Smooth muscle cell (in vitro differentiated cells): ENCODE data around the gene TCP11L1. TPM values are rescaled to one million over a fixed set of nuclear protein-coding genes. Genes with fewer than 3 reads are reported as not detected.
A peak's percentile ranks its signal among the peaks of the same experiment; 100 is the strongest.

Source experiments
- DNase-seq: peaks from one replicate; lab custom pipeline; 2025; ENCODE audit not compliant: unreplicated experiment; lab: John Stamatoyannopoulos, UW
- H2AFZ ChIP-seq: fragments of 200-600 bp; sonication (generic); 2 replicates; pipeline ENCODE4 v1.6.0; 2016; ENCODE audit warnings: antibody characterized with exemption, low read depth, mild to moderate bottlenecking
- H3F3A ChIP-seq: fragments of 200-600 bp; sonication (generic); 2 replicates; pipeline ENCODE4 v1.6.0; 2017; ENCODE audit warnings: antibody characterized with exemption, low read depth
- H3K27ac ChIP-seq: fragments of 200-600 bp; sonication (generic); 2 replicates; pipeline ENCODE4 v1.5.1; 2016; ENCODE audit warnings: low read depth, mild to moderate bottlenecking
- H3K27me3 ChIP-seq: fragments of 200-600 bp; sonication (generic); 2 replicates; pipeline ENCODE4 v1.6.1; 2016; ENCODE audit warnings: low read depth, mild to moderate bottlenecking
- H3K36me3 ChIP-seq: fragments of 200-600 bp; sonication (generic); 2 replicates; pipeline ENCODE4 v1.5.1; 2016; ENCODE audit warnings: low read depth
- H3K4me1 ChIP-seq: fragments of 200-600 bp; sonication (generic); 2 replicates; pipeline ENCODE4 v1.5.1; 2016; ENCODE audit warnings: low read depth
- H3K4me2 ChIP-seq: fragments of 200-600 bp; sonication (generic); 2 replicates; pipeline ENCODE4 v1.6.0; 2016; ENCODE audit warnings: mild to moderate bottlenecking
- H3K4me3 ChIP-seq: fragments of 200-600 bp; sonication (generic); 2 replicates; pipeline ENCODE4 v1.5.1; 2016; ENCODE audit warnings: mild to moderate bottlenecking
- H3K79me2 ChIP-seq: fragments of 200-600 bp; sonication (generic); 2 replicates; pipeline ENCODE4 v1.6.0; 2016; ENCODE audit warnings: low read depth, mild to moderate bottlenecking
- H3K9ac ChIP-seq: fragments of 200-600 bp; sonication (generic); 2 replicates; pipeline ENCODE4 v1.6.0; 2016; ENCODE audit warnings: low read depth
- H3K9me3 ChIP-seq: fragments of 200-600 bp; sonication (generic); replicated peaks from 2 replicates; pipeline ENCODE4 v1.5.1; 2016; ENCODE audit warnings: low read depth
- H4K20me1 ChIP-seq: fragments of 200-600 bp; sonication (generic); 2 replicates; pipeline ENCODE4 v1.6.0; 2016; ENCODE audit warnings: low read depth
- WGBS: methylation state at CpG from one replicate; pipeline ENCODE4 v1.1.7; 2016; ENCODE audit warnings: low lambda C conversion rate; 5-methylcytosine and 5-hydroxymethylcytosine counted together
- polyA plus RNA-seq: library from polyadenylated mRNA; unstranded; fragments of >200 nt; fragmentation: Nextera tagmentation; extraction: Ambion mirVana; gene quantifications from 2 replicates; pipeline ENCODE4 v1.2.1, GENCODE V29; 2016
- total RNA-seq: library from RNA; depleted of rRNA; stranded (reverse); fragments of >200 nt; gene quantifications from 2 replicates; pipeline ENCODE4 v1.2.3, GENCODE V29; 2014
- TF ChIP-seq, protein P1 (sequence below): fragments of 200-600 bp; sonication (generic); IDR thresholded peaks from 2 replicates; pipeline ENCODE4 v1.5.1; 2017; ENCODE audit warnings: borderline replicate concordance, mild to moderate bottlenecking, antibody characterized with exemption; ENCODE audit not compliant: insufficient read depth, poor library complexity, severe bottlenecking

The TCP11L1 gene, protein sequence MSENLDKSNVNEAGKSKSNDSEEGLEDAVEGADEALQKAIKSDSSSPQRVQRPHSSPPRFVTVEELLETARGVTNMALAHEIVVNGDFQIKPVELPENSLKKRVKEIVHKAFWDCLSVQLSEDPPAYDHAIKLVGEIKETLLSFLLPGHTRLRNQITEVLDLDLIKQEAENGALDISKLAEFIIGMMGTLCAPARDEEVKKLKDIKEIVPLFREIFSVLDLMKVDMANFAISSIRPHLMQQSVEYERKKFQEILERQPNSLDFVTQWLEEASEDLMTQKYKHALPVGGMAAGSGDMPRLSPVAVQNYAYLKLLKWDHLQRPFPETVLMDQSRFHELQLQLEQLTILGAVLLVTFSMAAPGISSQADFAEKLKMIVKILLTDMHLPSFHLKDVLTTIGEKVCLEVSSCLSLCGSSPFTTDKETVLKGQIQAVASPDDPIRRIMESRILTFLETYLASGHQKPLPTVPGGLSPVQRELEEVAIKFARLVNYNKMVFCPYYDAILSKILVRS
- total RNA-seq (25.4 and 27.7 TPM in 2 replicates), polyA plus RNA-seq (7.4 and 18.1 TPM in 2 replicates)

DNA sequence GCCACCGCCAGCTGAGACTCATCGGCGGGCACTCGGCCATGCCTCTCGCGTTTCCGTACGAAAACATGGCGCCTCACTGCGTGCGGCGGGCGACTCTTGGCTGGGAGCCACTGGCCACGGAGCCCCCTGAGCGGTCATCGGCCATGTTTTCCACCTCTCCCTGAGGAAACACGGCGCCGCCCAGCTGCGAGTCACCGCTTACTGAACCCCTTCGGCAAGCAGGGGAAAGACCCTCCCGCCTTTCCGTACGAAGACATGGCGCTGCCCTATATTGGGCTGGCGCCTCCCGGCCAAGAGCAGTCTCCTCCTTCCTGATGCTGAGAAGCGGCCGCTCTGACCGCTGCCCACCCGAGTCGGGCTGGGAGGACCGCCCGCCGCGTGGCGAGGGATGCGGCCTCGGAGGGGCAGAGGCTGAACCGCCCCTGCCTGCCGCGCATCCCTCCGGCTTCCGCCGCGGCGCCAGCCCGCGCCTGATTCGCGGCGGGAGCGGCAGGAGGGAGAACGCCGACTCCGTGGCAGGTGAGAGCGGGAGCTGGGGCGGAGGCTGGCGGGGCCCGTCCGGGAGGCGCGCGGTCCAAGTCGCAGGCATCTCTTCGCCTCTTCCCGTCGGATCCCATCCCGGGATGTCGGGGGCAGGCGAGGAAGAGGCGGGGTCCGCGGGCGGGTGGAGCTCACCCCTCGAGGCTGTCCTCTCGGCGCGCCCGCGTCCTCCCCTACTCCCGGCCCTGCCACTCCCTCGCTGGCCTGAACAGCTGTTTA is at the start of gene TCP11L1:
TCP11L1 (plus strand) TSS at position 299 of the 759 bp plus-strand sequence. CDS start 4,202 bp downstream, outside the sequence.
- Histone ChIP-seq H3K4me2 (peak within 1 kb of the TSS; percentile 88), H4K20me1 (no peaks in the 10 kb centered on the region), H3K4me1 (peaks cover 14% of the 10 kb centered on the region), H3K4me3 (peak within 1 kb of the TSS; percentile 100), H3K9ac (peak within 1 kb of the TSS; percentile 98), H3K27me3 (no peaks in the 10 kb centered on the region), H3K79me2 (peaks cover 7% of the 10 kb centered on the region), H3K27ac (peak within 1 kb of the TSS; percentile 99), H3K9me3 (no peaks in the 10 kb centered on the region), H3F3A (no peaks in the 10 kb centered on the region), H3K36me3 (no peaks in the 10 kb centered on the region), H2AFZ (peak within 1 kb of the TSS; percentile 97)
- WGBS = 1% methylated on average over 59 of the region's 84 CpGs
- DNase-seq = peak; percentile 73
- TF ChIP-seq, protein P1, sequence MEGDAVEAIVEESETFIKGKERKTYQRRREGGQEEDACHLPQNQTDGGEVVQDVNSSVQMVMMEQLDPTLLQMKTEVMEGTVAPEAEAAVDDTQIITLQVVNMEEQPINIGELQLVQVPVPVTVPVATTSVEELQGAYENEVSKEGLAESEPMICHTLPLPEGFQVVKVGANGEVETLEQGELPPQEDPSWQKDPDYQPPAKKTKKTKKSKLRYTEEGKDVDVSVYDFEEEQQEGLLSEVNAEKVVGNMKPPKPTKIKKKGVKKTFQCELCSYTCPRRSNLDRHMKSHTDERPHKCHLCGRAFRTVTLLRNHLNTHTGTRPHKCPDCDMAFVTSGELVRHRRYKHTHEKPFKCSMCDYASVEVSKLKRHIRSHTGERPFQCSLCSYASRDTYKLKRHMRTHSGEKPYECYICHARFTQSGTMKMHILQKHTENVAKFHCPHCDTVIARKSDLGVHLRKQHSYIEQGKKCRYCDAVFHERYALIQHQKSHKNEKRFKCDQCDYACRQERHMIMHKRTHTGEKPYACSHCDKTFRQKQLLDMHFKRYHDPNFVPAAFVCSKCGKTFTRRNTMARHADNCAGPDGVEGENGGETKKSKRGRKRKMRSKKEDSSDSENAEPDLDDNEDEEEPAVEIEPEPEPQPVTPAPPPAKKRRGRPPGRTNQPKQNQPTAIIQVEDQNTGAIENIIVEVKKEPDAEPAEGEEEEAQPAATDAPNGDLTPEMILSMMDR = no peak

DNA sequence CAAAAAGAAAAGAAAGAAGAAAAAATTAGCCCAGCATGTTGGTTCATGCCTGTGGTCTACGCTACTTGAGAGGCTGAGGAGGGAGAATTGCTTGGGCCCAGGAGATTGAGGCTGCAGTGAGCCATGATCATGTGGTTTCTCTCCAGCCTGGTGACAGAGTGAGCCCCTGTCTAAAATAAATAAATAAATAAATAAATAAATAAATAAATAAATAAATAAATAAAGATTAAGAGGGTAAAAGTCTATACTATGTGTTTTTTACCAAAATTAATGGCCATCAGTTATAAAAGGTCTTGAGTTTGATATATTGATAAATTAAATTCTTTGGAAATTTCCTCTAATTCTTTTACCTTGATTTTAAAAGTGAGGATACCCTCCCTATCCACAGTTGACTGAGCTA is 48.9 kb upstream of the TCP11L1 start:
- Histone ChIP-seq H3K36me3 (no peaks in the 10 kb centered on the region), H3K27ac (no peak overlapping the region), H3K27me3 (no peaks in the 10 kb centered on the region), H3K4me2 (no peak overlapping the region), H3K79me2 (no peaks in the 10 kb centered on the region), H2AFZ (no peak overlapping the region), H3K9me3 (no peaks in the 10 kb centered on the region), H3K9ac (no peak overlapping the region), H3K4me3 (no peak overlapping the region), H4K20me1 (no peaks in the 10 kb centered on the region), H3K4me1 (no peaks in the 10 kb centered on the region), H3F3A (no peaks in the 10 kb centered on the region)
- TF ChIP-seq, protein P1 = no peak
- no peak for DNase-seq
- WGBS = 60% methylated on average over 1 of the region's 1 CpG

DNA sequence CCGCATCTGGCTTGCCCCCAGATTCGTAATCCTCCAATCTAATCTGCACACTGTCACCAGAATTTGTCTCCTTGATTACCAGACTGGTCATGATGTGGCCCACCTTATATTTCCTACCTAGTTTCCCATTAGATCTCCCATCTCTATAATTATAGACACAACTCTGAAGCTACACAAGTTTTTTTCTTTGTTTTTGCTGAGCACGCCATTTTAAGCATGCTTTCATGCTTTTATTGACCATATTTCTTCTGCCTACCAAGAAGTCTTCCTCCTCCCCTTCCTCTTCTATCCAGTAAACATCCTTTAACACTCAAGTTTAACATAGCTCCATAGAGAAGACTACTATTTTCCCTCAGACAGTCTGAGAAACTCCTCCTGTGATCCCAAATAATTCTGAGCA is 47.9 kb upstream of the TCP11L1 start:
- Histone ChIP-seq H3K9ac (no peak overlapping the region), H4K20me1 (no peaks in the 10 kb centered on the region), H3F3A (no peaks in the 10 kb centered on the region), H3K79me2 (no peaks in the 10 kb centered on the region), H2AFZ (no peak overlapping the region), H3K4me3 (no peak overlapping the region), H3K27ac (no peak overlapping the region), H3K27me3 (no peaks in the 10 kb centered on the region), H3K9me3 (no peaks in the 10 kb centered on the region), H3K4me2 (no peak overlapping the region), H3K36me3 (no peaks in the 10 kb centered on the region), H3K4me1 (no peaks in the 10 kb centered on the region)
- TF ChIP-seq, protein P1 = no peak
- no peak for DNase-seq
- 92% methylated on average over 3 of the region's 3 CpGs for WGBS
